Mesothelial cell of epicardium (in vitro differentiated cells): ENCODE measurements around the gene PTPRQ. TPM values are rescaled to one million over a fixed set of nuclear protein-coding genes. Genes with fewer than 3 reads are reported as not detected.
A peak's percentile ranks its signal among the peaks of the same experiment; 100 is the strongest.

ENCODE experiments used
- DNase-seq, 2 experiments: peaks; one replicate each; pipeline ENCODE4 v3.0.0; 2021; ENCODE audit warnings: low spot score in 2 of 2; ENCODE audit not compliant: unreplicated experiment in 2 of 2
- H3K27ac Mint-ChIP-seq: 2 replicates; pipeline ENCODE4 v1.8.0; 2021; ENCODE audit warnings: mixed read lengths
- H3K27me3 Mint-ChIP-seq: 2 replicates; pipeline ENCODE4 v1.8.0; 2021; ENCODE audit warnings: low read depth, mixed read lengths
- H3K36me3 Mint-ChIP-seq: 2 replicates; pipeline ENCODE4 v1.8.0; 2021; ENCODE audit warnings: mixed read lengths
- H3K4me1 Mint-ChIP-seq: 2 replicates; pipeline ENCODE4 v1.8.0; 2021; ENCODE audit warnings: mixed read lengths
- H3K4me3 Mint-ChIP-seq: 2 replicates; pipeline ENCODE4 v1.8.0; 2021; ENCODE audit warnings: mild to moderate bottlenecking, moderate library complexity, mixed read lengths
- H3K9me3 Mint-ChIP-seq: 2 replicates; pipeline ENCODE4 v1.8.0; 2021; ENCODE audit warnings: mixed read lengths
- total RNA-seq: library from RNA; stranded (reverse); gene quantifications from 3 replicates; pipeline ENCODE4 v1.2.1, GENCODE V29; 2021
- TF ChIP-seq, protein P1 (sequence below): fragments of 200-600 bp; sonication (generic); IDR thresholded peaks from one replicate; pipeline ENCODE4 v1.5.0; 2021; ENCODE audit warnings: antibody characterized with exemption; ENCODE audit not compliant: unreplicated experiment

The PTPRQ gene
- total RNA-seq, 1 donor from 2014 or later = 17.5 TPM

- TF ChIP-seq, protein P1, sequence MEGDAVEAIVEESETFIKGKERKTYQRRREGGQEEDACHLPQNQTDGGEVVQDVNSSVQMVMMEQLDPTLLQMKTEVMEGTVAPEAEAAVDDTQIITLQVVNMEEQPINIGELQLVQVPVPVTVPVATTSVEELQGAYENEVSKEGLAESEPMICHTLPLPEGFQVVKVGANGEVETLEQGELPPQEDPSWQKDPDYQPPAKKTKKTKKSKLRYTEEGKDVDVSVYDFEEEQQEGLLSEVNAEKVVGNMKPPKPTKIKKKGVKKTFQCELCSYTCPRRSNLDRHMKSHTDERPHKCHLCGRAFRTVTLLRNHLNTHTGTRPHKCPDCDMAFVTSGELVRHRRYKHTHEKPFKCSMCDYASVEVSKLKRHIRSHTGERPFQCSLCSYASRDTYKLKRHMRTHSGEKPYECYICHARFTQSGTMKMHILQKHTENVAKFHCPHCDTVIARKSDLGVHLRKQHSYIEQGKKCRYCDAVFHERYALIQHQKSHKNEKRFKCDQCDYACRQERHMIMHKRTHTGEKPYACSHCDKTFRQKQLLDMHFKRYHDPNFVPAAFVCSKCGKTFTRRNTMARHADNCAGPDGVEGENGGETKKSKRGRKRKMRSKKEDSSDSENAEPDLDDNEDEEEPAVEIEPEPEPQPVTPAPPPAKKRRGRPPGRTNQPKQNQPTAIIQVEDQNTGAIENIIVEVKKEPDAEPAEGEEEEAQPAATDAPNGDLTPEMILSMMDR = no peak
- H3K4me3 Mint-ChIP-seq = no peak overlapping the region
- H3K36me3 Mint-ChIP-seq = no peaks in the 10 kb centered on the region
- DNase-seq = no peak
- no peaks in the 10 kb centered on the region for H3K9me3 Mint-ChIP-seq
- peaks cover 4% of the 10 kb centered on the region for H3K4me1 Mint-ChIP-seq
- no peaks in the 10 kb centered on the region for H3K27me3 Mint-ChIP-seq
- no peak overlapping the region for H3K27ac Mint-ChIP-seq
Measured at GRCh38 chr12:80677994-80678393, 234.0 kb downstream of the PTPRQ start.

- H3K36me3 Mint-ChIP-seq = no peaks in the 10 kb centered on the region
- DNase-seq = no peak
- no peaks in the 10 kb centered on the region for H3K9me3 Mint-ChIP-seq
- no peak overlapping the region for H3K27ac Mint-ChIP-seq
- H3K4me1 Mint-ChIP-seq = peaks cover 8% of the 10 kb centered on the region
- no peaks in the 10 kb centered on the region for H3K27me3 Mint-ChIP-seq
- TF ChIP-seq, protein P1 = no peak
- H3K4me3 Mint-ChIP-seq = no peak overlapping the region
Measured at GRCh38 chr12:80679346-80680131, 235.5 kb downstream of the PTPRQ start.

DNA sequence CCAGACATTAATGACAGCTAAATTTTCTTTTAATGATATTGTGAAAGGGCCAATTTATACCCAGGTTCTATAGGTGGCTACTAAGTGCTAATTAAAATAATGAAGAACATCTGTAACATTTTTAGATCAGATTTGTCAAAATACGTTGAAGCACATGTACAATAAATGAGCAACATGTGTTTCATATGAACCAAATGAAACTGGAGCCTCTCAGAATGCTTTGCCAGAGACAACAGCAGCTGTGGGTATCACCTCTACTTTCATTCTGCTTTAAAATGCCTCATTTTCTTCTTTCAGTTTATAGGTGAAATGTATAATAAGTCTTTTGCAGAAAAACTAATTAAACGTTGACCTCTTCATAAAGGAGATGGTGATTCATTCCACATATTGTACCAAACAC, 237.3 kb downstream of the PTPRQ start:
- H3K27ac Mint-ChIP-seq = no peak overlapping the region
- H3K4me1 Mint-ChIP-seq = peaks cover 4% of the 10 kb centered on the region
- H3K36me3 Mint-ChIP-seq = no peaks in the 10 kb centered on the region
- TF ChIP-seq, protein P1 = no peak
- no peak overlapping the region for H3K4me3 Mint-ChIP-seq
- H3K9me3 Mint-ChIP-seq = no peaks in the 10 kb centered on the region
- no peaks in the 10 kb centered on the region for H3K27me3 Mint-ChIP-seq
- no peak for DNase-seq

DNA sequence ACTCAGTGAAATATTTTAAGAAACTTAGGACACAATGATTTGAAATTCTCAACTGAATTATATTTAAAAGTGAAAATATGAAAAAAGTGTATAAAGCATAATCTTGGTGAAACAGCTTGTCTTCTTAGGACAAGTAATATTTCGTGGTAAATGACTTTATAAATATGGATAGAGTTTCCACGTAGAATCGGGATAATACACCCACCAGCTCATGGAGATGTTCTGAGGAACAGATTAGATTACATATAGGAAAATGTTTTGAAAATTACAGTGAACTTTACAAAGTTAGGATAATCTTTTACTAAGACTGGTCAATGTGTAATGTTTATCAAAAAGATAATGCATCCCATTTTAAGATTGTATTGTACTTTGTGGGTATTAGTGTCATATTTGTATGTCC, 237.8 kb downstream of the PTPRQ start:
- H3K27me3 Mint-ChIP-seq = no peaks in the 10 kb centered on the region
- no peak for DNase-seq
- no peaks in the 10 kb centered on the region for H3K36me3 Mint-ChIP-seq
- peaks cover 4% of the 10 kb centered on the region for H3K4me1 Mint-ChIP-seq
- no peak overlapping the region for H3K4me3 Mint-ChIP-seq
- TF ChIP-seq, protein P1 = no peak
- no peak overlapping the region for H3K27ac Mint-ChIP-seq
- H3K9me3 Mint-ChIP-seq = peaks cover 2% of the 10 kb centered on the region

DNA sequence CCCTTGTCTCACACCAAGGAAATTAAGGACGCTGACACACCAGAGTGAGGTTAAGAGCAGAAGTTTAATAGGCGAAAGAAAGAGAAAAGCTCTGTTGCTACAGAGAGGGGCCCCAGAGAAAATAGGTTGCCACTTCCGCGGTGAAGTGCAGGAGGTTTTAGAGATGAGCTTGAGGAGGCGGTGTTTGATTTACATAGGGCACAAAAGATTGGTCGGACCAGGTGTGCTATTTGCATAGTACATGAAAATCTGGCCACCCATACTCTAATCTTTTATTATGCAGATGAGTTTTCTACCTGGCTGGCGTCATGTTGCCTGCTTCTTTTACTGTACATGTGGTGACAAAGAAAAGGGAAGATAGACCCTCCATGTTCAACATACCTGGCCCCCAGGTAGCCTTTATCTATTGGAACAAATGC, 240.1 kb downstream of the PTPRQ start:
- DNase-seq = no peak
- peak overlapping the region; percentile 39 for H3K4me3 Mint-ChIP-seq
- peaks cover 4% of the 10 kb centered on the region for H3K4me1 Mint-ChIP-seq
- no peak overlapping the region for H3K27ac Mint-ChIP-seq
- H3K9me3 Mint-ChIP-seq = peaks cover 11% of the 10 kb centered on the region
- H3K27me3 Mint-ChIP-seq = no peaks in the 10 kb centered on the region
- TF ChIP-seq, protein P1 = no peak
- H3K36me3 Mint-ChIP-seq = no peaks in the 10 kb centered on the region
